Loucy (cell line): Measurements from ENCODE around the gene ZBTB12.
"Not testable (repeated sequence)": the region's sequence is repeated elsewhere in the genome, so short reads cannot be mapped to it uniquely, and the experiment has no call there.

Experiments used
- H2AFZ ChIP-seq: fragments of 200-600 bp; sonication (generic); 2 replicates; pipeline ENCODE4 v1.6.0; 2016; ENCODE audit warnings: antibody characterized with exemption, mild to moderate bottlenecking, low read length, moderate library complexity
- H3F3A ChIP-seq: fragments of 200-600 bp; 2 replicates; pipeline ENCODE4 v1.6.0; 2016; ENCODE audit warnings: antibody characterized with exemption, low read depth, mild to moderate bottlenecking
- H3K27me3 ChIP-seq: fragments of 200-600 bp; sonication (generic); 2 replicates; pipeline ENCODE4 v1.6.1; 2014; ENCODE audit warnings: low read length, mild to moderate bottlenecking; ENCODE audit not compliant: insufficient read depth, poor library complexity, severe bottlenecking
- H3K36me3 ChIP-seq: fragments of 200-600 bp; sonication (generic); 2 replicates; pipeline ENCODE4 v1.6.1; 2016; ENCODE audit warnings: low read length; ENCODE audit not compliant: insufficient read depth
- H3K4me1 ChIP-seq: fragments of 200-600 bp; sonication (generic); 2 replicates; pipeline ENCODE4 v1.5.1; 2014; ENCODE audit warnings: low read length, mild to moderate bottlenecking; ENCODE audit not compliant: insufficient read depth, poor library complexity, severe bottlenecking
- H3K4me2 ChIP-seq: fragments of 200-600 bp; sonication (generic); 2 replicates; pipeline ENCODE4 v1.6.0; 2014; ENCODE audit warnings: antibody characterized with exemption, low read length, low read depth, mild to moderate bottlenecking; ENCODE audit not compliant: poor library complexity, severe bottlenecking
- H3K4me3 ChIP-seq: fragments of 200-600 bp; sonication (generic); 2 replicates; pipeline ENCODE4 v1.5.1; 2014; ENCODE audit warnings: low read length, mild to moderate bottlenecking, mixed read lengths; ENCODE audit not compliant: poor library complexity, severe bottlenecking
- H3K79me2 ChIP-seq: fragments of 200-600 bp; sonication (generic); 2 replicates; pipeline ENCODE4 v1.6.1; 2014; ENCODE audit warnings: low read length; ENCODE audit not compliant: insufficient read depth
- H3K9ac ChIP-seq: fragments of 200-600 bp; sonication (generic); 2 replicates; pipeline ENCODE4 v1.6.0; 2014; ENCODE audit warnings: mild to moderate bottlenecking, low read depth, low read length, moderate library complexity; ENCODE audit not compliant: poor library complexity, severe bottlenecking
- H3K9me2 ChIP-seq: fragments of 200-600 bp; sonication (generic); replicated peaks from 2 replicates; pipeline ENCODE4 v1.6.1; 2016; ENCODE audit warnings: low read depth, low read length, mixed read lengths
- H3K9me3 ChIP-seq: fragments of 200-600 bp; sonication (generic); 2 replicates; pipeline ENCODE4 v1.6.1; 2014; ENCODE audit warnings: mild to moderate bottlenecking, antibody characterized with exemption, low read length, low read depth; ENCODE audit not compliant: insufficient read depth
- H4K20me1 ChIP-seq: fragments of 200-600 bp; sonication (generic); 2 replicates; pipeline ENCODE4 v1.6.0; 2014; ENCODE audit warnings: antibody characterized with exemption, low read length, mild to moderate bottlenecking; ENCODE audit not compliant: insufficient read depth, poor library complexity, severe bottlenecking
- CTCF ChIP-seq: fragments of 200-600 bp; sonication (generic); conservative IDR thresholded peaks from 2 replicates; pipeline ENCODE4 v1.5.1; 2014; ENCODE audit warnings: mild to moderate bottlenecking, antibody characterized with exemption, low read length
- EZH2phosphoT487 ChIP-seq: fragments of 200-600 bp; IDR thresholded peaks from 2 replicates; pipeline ENCODE4 v1.6.1; 2018; ENCODE audit warnings: antibody characterized with exemption, mild to moderate bottlenecking, moderate library complexity, borderline replicate concordance

ZBTB12 gene

GRCh38 chr6:31907158-31907813 is 5.4 kb upstream of the ZBTB12 start:
- Histone ChIP-seq H3K9ac (no peak overlapping the region), H3K4me3 (no peak overlapping the region), H3K79me2 (no peaks in the 10 kb centered on the region), H3F3A (no peaks in the 10 kb centered on the region; the same call in 1 of the 2 replicates), H3K36me3 (no peaks in the 10 kb centered on the region), H4K20me1 (no peaks in the 10 kb centered on the region), H3K4me2 (no peak overlapping the region), H2AFZ (no peak overlapping the region), H3K9me3 (no peaks in the 10 kb centered on the region), H3K27me3 (no peaks in the 10 kb centered on the region), H3K4me1 (peaks cover 7% of the 10 kb centered on the region), H3K9me2 (no peaks in the 10 kb centered on the region)
- TF ChIP-seq EZH2phosphoT487 (no peak), CTCF (no peak)

GRCh38 chr6:31906727-31907126 is 4.8 kb upstream of the ZBTB12 start:
- H3K4me3 ChIP-seq, H4K20me1 ChIP-seq, H3K9ac ChIP-seq, H3K36me3 ChIP-seq, H2AFZ ChIP-seq, H3F3A ChIP-seq, H3K79me2 ChIP-seq, H3K9me3 ChIP-seq, H3K27me3 ChIP-seq, H3K4me1 ChIP-seq, H3K9me2 ChIP-seq, H3K4me2 ChIP-seq: not testable (repeated sequence)

- no peak overlapping the region for H3K4me3 ChIP-seq
- no peaks in the 10 kb centered on the region for H3K9me3 ChIP-seq
- no peaks in the 10 kb centered on the region for H3K9me2 ChIP-seq
- H3K9ac ChIP-seq: no peak overlapping the region
- H3K4me2 ChIP-seq: no peak overlapping the region
- H3F3A ChIP-seq: no peaks in the 10 kb centered on the region; the same call in 1 of the 2 replicates
- H3K36me3 ChIP-seq: no peaks in the 10 kb centered on the region
- no peaks in the 10 kb centered on the region for H4K20me1 ChIP-seq
- TF ChIP-seq EZH2phosphoT487: no peak
- no peak for TF ChIP-seq CTCF
- H2AFZ ChIP-seq: no peak overlapping the region
- H3K79me2 ChIP-seq: peaks cover 7% of the 10 kb centered on the region; the same call in 1 of the 2 replicates
- no peaks in the 10 kb centered on the region for H3K27me3 ChIP-seq
- peaks cover 10% of the 10 kb centered on the region for H3K4me1 ChIP-seq
Measured at GRCh38 chr6:31906122-31906521, 4.2 kb upstream of the ZBTB12 start.

- Histone ChIP-seq H3K4me2 (no peak overlapping the region), H3K9me2 (no peaks in the 10 kb centered on the region), H3K9me3 (no peaks in the 10 kb centered on the region), H4K20me1 (no peaks in the 10 kb centered on the region), H3K4me3 (no peak overlapping the region), H2AFZ (no peak overlapping the region), H3K9ac (no peak overlapping the region), H3K36me3 (no peaks in the 10 kb centered on the region), H3K79me2 (peaks cover 15% of the 10 kb centered on the region; the same call in 1 of the 2 replicates), H3K4me1 (peaks cover 13% of the 10 kb centered on the region), H3K27me3 (no peaks in the 10 kb centered on the region), H3F3A (no peaks in the 10 kb centered on the region; the same call in 1 of the 2 replicates)
- TF ChIP-seq EZH2phosphoT487 (no peak), CTCF (no peak)
Measured at GRCh38 chr6:31905041-31905440, 3.2 kb upstream of the ZBTB12 start.
